Measurements from ENCODE around the gene IRF2BP2. TPM values are rescaled to one million over a fixed set of nuclear protein-coding genes. Genes with fewer than 3 reads are reported as not detected.

Gene IRF2BP2
- polyA plus RNA-seq, 2 of the 4 experiments (the other 2 are of a cell fraction): 38.2 to 53.5 TPM

DNA sequence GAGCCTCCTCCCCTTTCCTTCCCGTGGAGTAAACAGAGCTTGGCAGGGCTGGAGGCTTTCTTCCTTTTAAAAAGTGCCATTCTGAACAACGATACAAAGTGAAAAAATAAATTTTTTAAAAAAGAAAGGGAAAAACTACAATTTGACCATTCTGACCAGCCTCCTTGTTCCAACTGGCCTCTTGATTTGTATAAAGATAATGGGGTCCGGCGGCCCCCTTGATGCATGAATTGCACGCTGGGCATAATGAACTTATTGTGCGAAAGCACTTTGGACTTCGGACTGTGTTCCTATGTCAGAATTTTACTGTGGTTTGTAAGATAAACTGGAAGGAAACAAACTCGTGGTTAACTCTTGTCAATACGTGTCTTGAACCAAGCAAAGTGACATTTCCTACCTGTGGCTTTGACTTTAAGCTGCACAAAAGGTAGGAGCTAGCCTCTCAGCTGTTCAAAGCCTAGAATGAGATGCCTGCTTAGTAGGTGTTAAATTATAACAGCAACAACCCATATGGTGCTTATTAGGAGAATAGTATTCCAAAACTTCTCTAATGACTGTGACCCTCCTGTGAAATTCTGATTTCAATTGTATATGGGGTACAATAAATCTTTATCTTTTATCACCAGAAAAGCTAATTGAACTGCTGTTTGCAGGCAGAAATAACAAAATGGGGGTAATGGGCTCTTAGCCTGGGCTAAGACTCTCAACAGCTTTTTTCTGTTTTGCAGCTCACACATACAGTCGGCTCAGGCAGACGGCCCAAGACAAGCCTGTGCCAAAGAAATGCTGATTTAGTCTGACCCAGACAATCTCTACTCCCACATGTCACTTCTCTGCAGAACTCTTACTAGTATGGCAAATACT, 9.3 kb downstream of the IRF2BP2 start:
- 3% methylated on average over 11 of the region's 11 CpGs for WGBS (ENCODE audit: missing lambda C conversion rate)

DNA sequence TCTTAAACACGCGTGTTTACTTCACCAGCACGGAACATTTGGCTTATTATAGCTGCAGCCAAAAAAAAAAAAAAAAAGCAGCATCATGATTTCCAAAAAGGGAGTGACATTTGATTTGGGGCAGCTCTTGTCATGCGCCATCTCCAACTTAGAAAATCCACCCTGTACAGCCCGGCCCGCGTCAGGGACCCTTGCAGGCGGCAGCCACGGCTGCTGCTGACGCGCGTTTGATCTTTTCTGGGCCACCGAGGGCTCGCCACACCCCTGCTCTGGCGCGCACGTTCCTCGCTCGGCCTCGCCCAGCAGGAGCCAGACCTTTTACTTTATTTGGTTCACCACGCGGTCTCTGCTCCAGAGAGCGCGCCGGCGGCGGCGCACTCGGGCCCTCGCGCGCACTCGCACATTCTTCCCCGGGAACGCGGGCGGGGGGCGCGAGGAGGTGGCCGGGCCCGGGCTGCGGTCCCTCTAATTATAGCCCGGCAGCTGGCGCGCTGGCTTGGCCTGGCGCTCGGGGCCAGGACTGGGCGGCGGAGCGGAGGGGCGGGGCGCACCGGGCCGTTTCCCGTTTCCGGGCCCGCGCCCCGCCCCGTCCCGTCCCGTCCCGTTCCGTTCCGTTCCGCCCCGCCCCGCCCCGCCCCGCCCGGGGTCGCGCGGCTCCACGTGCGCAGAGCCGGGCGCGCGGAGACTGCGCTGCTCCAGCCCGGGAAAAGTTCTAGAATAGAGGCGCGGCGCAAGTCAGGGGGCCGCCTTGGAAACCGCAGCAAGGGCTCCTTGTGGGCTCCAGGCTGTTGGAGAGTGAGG, 10.2 kb downstream of the IRF2BP2 start:
- peaks cover 58% of the 10 kb centered on the region for H3K4me1 ChIP-seq
- CTCF ChIA-PET: interaction anchor here (0.6 to 11.3 kb wide), 8 partner anchors 10 to 484 kb away, joined by 3 to 76 read pairs (median 5); no protein-coding TSS in a partner anchor
- DNase-seq (ENCODE audit: low read depth in 1 of 2, low spot score in 1 of 2) (peak; percentile 65 to 87), FAIRE-seq (no peak), ATAC-seq (peak; percentile 77 to 88)
- peak overlapping the region; percentile 96 for H3K4me2 ChIP-seq
- peak overlapping the region; percentile 94 to 96 for H3K27ac ChIP-seq
- H3K9me3 ChIP-seq: no peaks in the 10 kb centered on the region
- POLR2A ChIA-PET: interaction anchor here (0.6 to 4.7 kb wide), 11 partner anchors 11 to 484 kb away, joined by 3 to 50 read pairs (median 7); partner anchors contain the start of gene IRF2BP2
- WGBS (ENCODE audit: missing lambda C conversion rate): under 1% methylated on average over 22 of the region's 87 CpGs
- peak overlapping the region; percentile 49 for H3K4me3 ChIP-seq
- TF ChIP-seq MAFK (IDR thresholded peaks at IDR 0.05; ENCODE audit: partially characterized antibody): no peak
- TF ChIP-seq, protein P1, sequence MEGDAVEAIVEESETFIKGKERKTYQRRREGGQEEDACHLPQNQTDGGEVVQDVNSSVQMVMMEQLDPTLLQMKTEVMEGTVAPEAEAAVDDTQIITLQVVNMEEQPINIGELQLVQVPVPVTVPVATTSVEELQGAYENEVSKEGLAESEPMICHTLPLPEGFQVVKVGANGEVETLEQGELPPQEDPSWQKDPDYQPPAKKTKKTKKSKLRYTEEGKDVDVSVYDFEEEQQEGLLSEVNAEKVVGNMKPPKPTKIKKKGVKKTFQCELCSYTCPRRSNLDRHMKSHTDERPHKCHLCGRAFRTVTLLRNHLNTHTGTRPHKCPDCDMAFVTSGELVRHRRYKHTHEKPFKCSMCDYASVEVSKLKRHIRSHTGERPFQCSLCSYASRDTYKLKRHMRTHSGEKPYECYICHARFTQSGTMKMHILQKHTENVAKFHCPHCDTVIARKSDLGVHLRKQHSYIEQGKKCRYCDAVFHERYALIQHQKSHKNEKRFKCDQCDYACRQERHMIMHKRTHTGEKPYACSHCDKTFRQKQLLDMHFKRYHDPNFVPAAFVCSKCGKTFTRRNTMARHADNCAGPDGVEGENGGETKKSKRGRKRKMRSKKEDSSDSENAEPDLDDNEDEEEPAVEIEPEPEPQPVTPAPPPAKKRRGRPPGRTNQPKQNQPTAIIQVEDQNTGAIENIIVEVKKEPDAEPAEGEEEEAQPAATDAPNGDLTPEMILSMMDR (IDR thresholded peaks at IDR 0.05): 0 out of 3 replicates have a peak, but pooled peaks have one; percentile 5
- no peak for TF ChIP-seq CHD2 (IDR thresholded peaks at IDR 0.05; ENCODE audit: low read length, partially characterized antibody)
- peak; percentile 94 for TF ChIP-seq HOXB5 (CRISPR knock-in tag; IDR thresholded peaks at IDR 0.05)
- TF ChIP-seq, protein P2, sequence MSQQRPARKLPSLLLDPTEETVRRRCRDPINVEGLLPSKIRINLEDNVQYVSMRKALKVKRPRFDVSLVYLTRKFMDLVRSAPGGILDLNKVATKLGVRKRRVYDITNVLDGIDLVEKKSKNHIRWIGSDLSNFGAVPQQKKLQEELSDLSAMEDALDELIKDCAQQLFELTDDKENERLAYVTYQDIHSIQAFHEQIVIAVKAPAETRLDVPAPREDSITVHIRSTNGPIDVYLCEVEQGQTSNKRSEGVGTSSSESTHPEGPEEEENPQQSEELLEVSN (IDR thresholded peaks at IDR 0.05; ENCODE audit: borderline replicate concordance, low read depth): peak; percentile 89
- no peak for TF ChIP-seq CBX2 (IDR thresholded peaks at IDR 0.05; ENCODE audit: borderline replicate concordance, low read depth)
- TF ChIP-seq ZSCAN20 (CRISPR knock-in tag; IDR thresholded peaks at IDR 0.05): no peak
- TF ChIP-seq, protein P3, sequence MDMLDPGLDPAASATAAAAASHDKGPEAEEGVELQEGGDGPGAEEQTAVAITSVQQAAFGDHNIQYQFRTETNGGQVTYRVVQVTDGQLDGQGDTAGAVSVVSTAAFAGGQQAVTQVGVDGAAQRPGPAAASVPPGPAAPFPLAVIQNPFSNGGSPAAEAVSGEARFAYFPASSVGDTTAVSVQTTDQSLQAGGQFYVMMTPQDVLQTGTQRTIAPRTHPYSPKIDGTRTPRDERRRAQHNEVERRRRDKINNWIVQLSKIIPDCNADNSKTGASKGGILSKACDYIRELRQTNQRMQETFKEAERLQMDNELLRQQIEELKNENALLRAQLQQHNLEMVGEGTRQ (IDR thresholded peaks at IDR 0.05): peak; percentile 4; the same call in 1 of the 2 replicates
- TF ChIP-seq, protein P4, sequence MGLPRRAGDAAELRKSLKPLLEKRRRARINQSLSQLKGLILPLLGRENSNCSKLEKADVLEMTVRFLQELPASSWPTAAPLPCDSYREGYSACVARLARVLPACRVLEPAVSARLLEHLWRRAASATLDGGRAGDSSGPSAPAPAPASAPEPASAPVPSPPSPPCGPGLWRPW (IDR thresholded peaks at IDR 0.05): no peak
- TF ChIP-seq EHMT2 (IDR thresholded peaks at IDR 0.05; ENCODE audit: low read depth): no peak
- no peak for TF ChIP-seq ZFP36 (IDR thresholded peaks at IDR 0.05; ENCODE audit: borderline replicate concordance, partially characterized antibody)
- TF ChIP-seq NPAS2 (CRISPR knock-in tag; IDR thresholded peaks at IDR 0.05; ENCODE audit: borderline replicate concordance): no peak
- peak; percentile 71; the same call in 1 of the 2 replicates for TF ChIP-seq POLR2AphosphoS2 (conservative IDR thresholded peaks at IDR 0.05; ENCODE audit: low read length)
- no peak; the same call in 1 of the 2 replicates for TF ChIP-seq RNF2 (IDR thresholded peaks at IDR 0.05; ENCODE audit: borderline replicate concordance, low read depth)
- no peak for TF ChIP-seq FOSL2 (IDR thresholded peaks at IDR 0.05)
- TF ChIP-seq FOSL2 (CRISPR knock-in tag; IDR thresholded peaks at IDR 0.05): no peak
- TF ChIP-seq HDAC2 (IDR thresholded peaks at IDR 0.05): no peak
- no peak for TF ChIP-seq MAZ (IDR thresholded peaks at IDR 0.05; ENCODE audit: borderline replicate concordance, low read depth, low read length)
- no peak for TF ChIP-seq ESRRA (IDR thresholded peaks at IDR 0.05; ENCODE audit: borderline replicate concordance, low read length)
- 0 out of 2 replicates have a peak, but pooled peaks have one; percentile 52 for TF ChIP-seq FOXS1 (CRISPR knock-in tag; IDR thresholded peaks at IDR 0.05)
- no peak for TF ChIP-seq CBX8 (IDR thresholded peaks at IDR 0.05)

More for the DNA sequence above, 9.3 kb downstream of the IRF2BP2 start:
- ATAC-seq (peak; percentile 4 to 24; a peak in 4 of 6 replicates), DNase-seq (ENCODE audit: low read depth in 1 of 2, low spot score in 1 of 2) (peak in 1 of 2 experiments; percentile 46), FAIRE-seq (peak; percentile 36)
- Histone ChIP-seq H3K27ac (peak overlapping the region; percentile 94 to 96), H3K4me2 (peak overlapping the region; percentile 96), H3K4me3 (peak overlapping the region; percentile 49), H3K4me1 (peaks cover 58% of the 10 kb centered on the region), H3K9me3 (no peaks in the 10 kb centered on the region)
- ChIA-PET POLR2A (interaction anchor here (0.7 to 4.7 kb wide), 12 partner anchors 11 to 483 kb away, joined by 3 to 50 read pairs (median 6); partner anchors contain the start of gene IRF2BP2), CTCF (interaction anchor here (0.5 to 11.3 kb wide), 9 partner anchors 9 to 483 kb away, joined by 3 to 76 read pairs (median 4); partner anchors contain the start of gene IRF2BP2)
- 0 out of 2 replicates have a peak, but pooled peaks have one; percentile 53 for TF ChIP-seq RARB (CRISPR knock-in tag; IDR thresholded peaks at IDR 0.05)
- peak; percentile 87 for TF ChIP-seq POLR2AphosphoS2 (conservative IDR thresholded peaks at IDR 0.05; ENCODE audit: low read length)
- no peak for TF ChIP-seq SMC3 (IDR thresholded peaks at IDR 0.05)
- TF ChIP-seq, protein P5, sequence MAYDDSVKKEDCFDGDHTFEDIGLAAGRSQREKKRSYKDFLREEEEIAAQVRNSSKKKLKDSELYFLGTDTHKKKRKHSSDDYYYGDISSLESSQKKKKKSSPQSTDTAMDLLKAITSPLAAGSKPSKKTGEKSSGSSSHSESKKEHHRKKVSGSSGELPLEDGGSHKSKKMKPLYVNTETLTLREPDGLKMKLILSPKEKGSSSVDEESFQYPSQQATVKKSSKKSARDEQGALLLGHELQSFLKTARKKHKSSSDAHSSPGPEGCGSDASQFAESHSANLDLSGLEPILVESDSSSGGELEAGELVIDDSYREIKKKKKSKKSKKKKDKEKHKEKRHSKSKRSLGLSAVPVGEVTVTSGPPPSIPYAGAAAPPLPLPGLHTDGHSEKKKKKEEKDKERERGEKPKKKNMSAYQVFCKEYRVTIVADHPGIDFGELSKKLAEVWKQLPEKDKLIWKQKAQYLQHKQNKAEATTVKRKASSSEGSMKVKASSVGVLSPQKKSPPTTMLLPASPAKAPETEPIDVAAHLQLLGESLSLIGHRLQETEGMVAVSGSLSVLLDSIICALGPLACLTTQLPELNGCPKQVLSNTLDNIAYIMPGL (CRISPR knock-in tag; IDR thresholded peaks at IDR 0.05; ENCODE audit: borderline replicate concordance): peak; percentile 57; the same call in 1 of the 2 replicates
- no peak for TF ChIP-seq RCOR1 (IDR thresholded peaks at IDR 0.05; ENCODE audit: low read depth, low read length)
- TF ChIP-seq ESRRA (IDR thresholded peaks at IDR 0.05; ENCODE audit: borderline replicate concordance, low read length): no peak
- peak; percentile 63; the same call in 1 of the 2 replicates for TF ChIP-seq FOSB (CRISPR knock-in tag; IDR thresholded peaks at IDR 0.05)
- peak; percentile 76; the same call in 1 of the 2 replicates for TF ChIP-seq HOXA7 (CRISPR knock-in tag; IDR thresholded peaks at IDR 0.05)
- TF ChIP-seq BHLHE40 (IDR thresholded peaks at IDR 0.05; ENCODE audit: low read depth, low read length): no peak
- TF ChIP-seq HEYL (CRISPR knock-in tag; IDR thresholded peaks at IDR 0.05): no peak
- peak; percentile 56; the same call in 1 of the 2 replicates for TF ChIP-seq TFCP2L1 (CRISPR knock-in tag; IDR thresholded peaks at IDR 0.05)
- 0 out of 2 replicates have a peak, but pooled peaks have one; percentile 35 for TF ChIP-seq HOXB5 (CRISPR knock-in tag; IDR thresholded peaks at IDR 0.05)
- TF ChIP-seq NFE2L2 (conservative IDR thresholded peaks at IDR 0.05; ENCODE audit: low read length): no peak

Data from A549 (cell line).